ENCODE data around the gene MARK2. TPM values are rescaled to one million over a fixed set of nuclear protein-coding genes. Genes with fewer than 3 reads are reported as not detected.

Gene MARK2
- total RNA-seq, 1 donor from 2014 or later, result 26.2 TPM

DNA sequence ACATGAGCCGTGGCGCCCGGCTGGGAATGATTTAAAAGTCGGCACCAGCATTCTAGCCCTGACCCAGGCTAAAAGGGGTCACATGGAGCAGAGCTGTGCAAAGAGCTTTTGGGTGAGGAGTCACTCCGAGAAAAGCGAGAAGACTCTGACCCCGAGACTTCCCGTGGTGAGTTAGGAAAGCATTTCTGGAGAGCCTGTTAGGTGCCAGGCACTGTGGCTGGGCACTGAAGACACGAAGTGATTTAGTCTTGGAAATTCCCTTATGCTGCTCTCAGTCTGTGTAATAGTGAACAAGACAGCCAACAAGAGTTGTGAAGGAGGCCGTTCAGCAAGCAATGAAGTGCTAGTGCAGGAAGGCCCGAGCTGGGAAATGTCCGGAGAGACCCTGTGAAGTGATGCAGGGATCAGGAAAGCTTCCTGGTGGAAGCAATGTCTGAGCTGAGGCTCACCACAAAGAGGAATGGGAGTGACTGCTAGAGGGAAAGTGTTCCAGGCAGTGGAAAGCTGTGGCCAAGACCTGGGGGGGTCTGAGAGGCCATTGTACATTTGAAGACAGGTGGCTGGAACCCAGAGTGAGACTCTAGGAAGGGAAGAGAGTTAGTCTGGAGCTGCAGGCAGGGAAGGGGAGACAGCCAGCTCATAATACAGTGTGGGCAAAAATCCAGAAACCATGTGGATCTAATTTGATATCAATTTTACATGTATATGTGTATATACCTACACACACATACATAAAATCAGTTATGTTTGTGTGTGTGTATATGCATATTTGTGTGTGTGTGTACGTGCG, 31.6 kb downstream of the MARK2 start:
- Mint-ChIP-seq H3K27me3 (ENCODE audit: low read depth) (no peaks in the 10 kb centered on the region), H3K4me1 (ENCODE audit: low read depth) (peaks cover 60% of the 10 kb centered on the region), H3K36me3 (ENCODE audit: low read depth) (peaks cover 1% of the 10 kb centered on the region), H3K27ac (ENCODE audit: unreplicated experiment) (peak overlapping the region; percentile 75), H3K4me3 (ENCODE audit: unreplicated experiment) (no peak overlapping the region), H3K9me3 (ENCODE audit: low read depth) (no peaks in the 10 kb centered on the region)
- no peak for DNase-seq (ENCODE audit: low spot score)
- no peak for TF ChIP-seq CTCF (IDR thresholded peaks at IDR 0.05)

DNA sequence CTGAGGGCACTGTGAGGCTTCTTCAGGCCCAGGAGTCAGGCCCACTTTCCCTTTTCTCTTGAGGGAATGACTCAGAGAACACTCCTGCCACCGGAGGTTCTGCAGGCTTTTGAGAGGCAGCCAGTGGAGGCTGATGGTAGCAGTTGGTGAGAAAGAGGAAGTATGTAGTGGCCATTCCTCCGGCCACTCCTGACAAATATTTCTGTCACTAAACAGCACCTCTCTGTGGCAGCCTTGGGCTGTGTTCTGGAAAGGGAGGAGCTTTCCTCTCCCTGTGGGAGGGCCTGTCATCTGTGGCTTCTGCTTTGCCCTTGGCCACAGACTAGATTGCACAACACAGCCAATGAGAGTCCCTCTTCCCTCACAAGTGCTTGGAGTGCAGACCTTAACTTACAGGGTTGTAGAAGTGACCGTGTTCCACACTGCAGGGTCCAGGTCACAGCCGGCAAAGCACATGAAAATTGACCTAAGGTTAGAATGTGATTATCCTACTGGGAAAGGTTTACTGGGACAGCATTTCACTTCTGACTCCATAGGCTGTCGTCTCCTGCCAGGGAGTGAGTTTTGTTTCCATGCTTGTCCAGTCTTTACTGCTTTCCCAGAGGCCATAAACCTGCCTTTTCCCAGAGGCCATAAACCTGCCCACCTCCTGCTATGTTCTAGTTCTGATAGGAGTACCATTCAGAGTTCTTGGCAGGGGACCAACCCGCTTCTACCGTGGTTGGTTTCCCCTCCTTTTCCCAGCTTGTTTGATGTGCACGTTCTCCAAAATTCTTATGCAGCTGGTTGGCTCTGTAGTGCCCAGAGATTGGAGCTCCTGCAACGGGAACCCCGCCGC, 33.3 kb downstream of the MARK2 start:
- Mint-ChIP-seq H3K27me3 (ENCODE audit: low read depth) (no peaks in the 10 kb centered on the region), H3K4me1 (ENCODE audit: low read depth) (peaks cover 50% of the 10 kb centered on the region), H3K9me3 (ENCODE audit: low read depth) (no peaks in the 10 kb centered on the region), H3K4me3 (ENCODE audit: unreplicated experiment) (no peak overlapping the region), H3K36me3 (ENCODE audit: low read depth) (peaks cover 1% of the 10 kb centered on the region), H3K27ac (ENCODE audit: unreplicated experiment) (peak overlapping the region; percentile 87)
- TF ChIP-seq CTCF (IDR thresholded peaks at IDR 0.05), result peak; percentile 76
- no peak for DNase-seq (ENCODE audit: low spot score)

- no peak overlapping the region for H3K4me3 Mint-ChIP-seq (ENCODE audit: unreplicated experiment)
- H3K27ac Mint-ChIP-seq (ENCODE audit: unreplicated experiment), result peak overlapping the region; percentile 87
- DNase-seq (ENCODE audit: low spot score), result no peak
- no peak for TF ChIP-seq CTCF (IDR thresholded peaks at IDR 0.05)
- no peaks in the 10 kb centered on the region for H3K9me3 Mint-ChIP-seq (ENCODE audit: low read depth)
- peaks cover 1% of the 10 kb centered on the region for H3K36me3 Mint-ChIP-seq (ENCODE audit: low read depth)
- no peaks in the 10 kb centered on the region for H3K27me3 Mint-ChIP-seq (ENCODE audit: low read depth)
- peaks cover 50% of the 10 kb centered on the region for H3K4me1 Mint-ChIP-seq (ENCODE audit: low read depth)
Measured at GRCh38 chr11:63872800-63873197, 33.9 kb downstream of the MARK2 start.

DNA sequence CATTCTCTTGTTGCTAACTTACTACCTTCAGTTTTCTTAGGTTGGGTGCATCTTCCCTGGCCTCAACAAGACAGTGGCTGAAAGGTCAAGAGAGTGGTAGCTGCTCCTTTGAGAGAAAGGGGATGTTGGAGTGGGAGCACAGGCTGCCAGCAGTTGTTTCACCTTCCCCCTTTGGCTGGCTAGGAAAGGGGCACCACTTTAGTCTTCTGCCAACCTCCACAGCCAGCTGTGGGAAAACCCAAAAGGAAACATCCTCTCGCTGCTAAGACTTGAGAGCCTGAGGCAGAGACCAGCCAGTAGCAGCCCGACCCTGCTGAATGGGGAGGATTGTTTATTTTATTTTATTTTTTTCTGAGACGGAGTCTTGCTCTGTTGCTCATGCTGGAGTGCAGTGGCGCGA, 34.4 kb downstream of the MARK2 start:
- TF ChIP-seq CTCF (IDR thresholded peaks at IDR 0.05), result no peak
- Mint-ChIP-seq H3K36me3 (ENCODE audit: low read depth) (peaks cover under 1% of the 10 kb centered on the region), H3K27ac (ENCODE audit: unreplicated experiment) (peak overlapping the region; percentile 63), H3K4me3 (ENCODE audit: unreplicated experiment) (no peak overlapping the region), H3K4me1 (ENCODE audit: low read depth) (peaks cover 51% of the 10 kb centered on the region), H3K27me3 (ENCODE audit: low read depth) (no peaks in the 10 kb centered on the region), H3K9me3 (ENCODE audit: low read depth) (no peaks in the 10 kb centered on the region)
- DNase-seq (ENCODE audit: low spot score), result no peak

GRCh38 chr11:63874511-63874910, 35.6 kb downstream of the MARK2 start:
- Mint-ChIP-seq H3K27me3 (ENCODE audit: low read depth) (no peaks in the 10 kb centered on the region), H3K4me1 (ENCODE audit: low read depth) (peaks cover 53% of the 10 kb centered on the region), H3K36me3 (ENCODE audit: low read depth) (no peaks in the 10 kb centered on the region), H3K9me3 (ENCODE audit: low read depth) (no peaks in the 10 kb centered on the region), H3K4me3 (ENCODE audit: unreplicated experiment) (no peak overlapping the region), H3K27ac (ENCODE audit: unreplicated experiment) (no peak overlapping the region)
- no peak for DNase-seq (ENCODE audit: low spot score)
- no peak for TF ChIP-seq CTCF (IDR thresholded peaks at IDR 0.05)

Measured in chondrocyte (in vitro differentiated cells).